ENCODE data around the gene ZFP90.
"Not testable (repeated sequence)": the region's sequence is repeated elsewhere in the genome, so short reads cannot be mapped to it uniquely, and the experiment has no call there.

The ZFP90 gene

GRCh38 chr16:68538880-68539701 lies at the start of gene ZFP90:
ZFP90 (plus strand) TSS chr16:68539291; CDS start chr16:68539793, 502 bp downstream.
- DNase-seq, result peak; percentile 74 to 75

GRCh38 chr16:68490358-68490757 lies 48.7 kb upstream of the ZFP90 start:
- no peak for DNase-seq

- no peak for DNase-seq
These were observed 48.1 kb upstream of the ZFP90 start for GRCh38 chr16:68490829-68491575.

- no peak for DNase-seq
These were observed 47.5 kb upstream of the ZFP90 start for GRCh38 chr16:68491576-68491950.

- DNase-seq, result no peak
These were observed 46.9 kb upstream of the ZFP90 start for GRCh38 chr16:68492151-68492542.

- no peak for DNase-seq
These were observed 46.3 kb upstream of the ZFP90 start for GRCh38 chr16:68492543-68493411.

- DNase-seq, result no peak
These were observed 45.5 kb upstream of the ZFP90 start for GRCh38 chr16:68493412-68494070.

GRCh38 chr16:68494261-68494660 lies 44.8 kb upstream of the ZFP90 start:
- not testable (repeated sequence) for DNase-seq

GRCh38 chr16:68496689-68497088 lies 42.4 kb upstream of the ZFP90 start:
- no peak for DNase-seq

GRCh38 chr16:68499006-68499405 lies 40.1 kb upstream of the ZFP90 start:
- DNase-seq, result no peak

GRCh38 chr16:68503334-68503733 lies 35.8 kb upstream of the ZFP90 start:
- no peak for DNase-seq

- DNase-seq, result no peak
These were observed 35.0 kb upstream of the ZFP90 start for GRCh38 chr16:68504066-68504465.

GRCh38 chr16:68506331-68507053 lies 32.6 kb upstream of the ZFP90 start:
- no peak for DNase-seq

GRCh38 chr16:68508013-68508412 lies 31.1 kb upstream of the ZFP90 start:
- DNase-seq, result no peak

- DNase-seq, result no peak
These were observed 30.4 kb upstream of the ZFP90 start for GRCh38 chr16:68508641-68509240.

- no peak for DNase-seq
These were observed 29.7 kb upstream of the ZFP90 start for GRCh38 chr16:68509381-68509780.

GRCh38 chr16:68510775-68511174 lies 28.3 kb upstream of the ZFP90 start:
- no peak for DNase-seq

GRCh38 chr16:68512183-68512582 lies 26.9 kb upstream of the ZFP90 start:
- DNase-seq, result no peak

- no peak for DNase-seq
These were observed 26.3 kb upstream of the ZFP90 start for GRCh38 chr16:68512742-68513141.

GRCh38 chr16:68514511-68514910 lies 24.6 kb upstream of the ZFP90 start:
- no peak for DNase-seq

- no peak for DNase-seq
These were observed 21.4 kb upstream of the ZFP90 start for GRCh38 chr16:68517606-68518166.

Data from activated CD4-positive, alpha-beta T cell treated with anti-CD3 and anti-CD28 coated beads, Interleukin-2, amount 50 U/mL, for 4 hours (primary cell).